DMS153 (cell line): Measurements from ENCODE around the gene NREP.
A peak's percentile ranks its signal among the peaks of the same experiment; 100 is the strongest.
"Not testable (repeated sequence)": the region's sequence is repeated elsewhere in the genome, so short reads cannot be mapped to it uniquely, and the experiment has no call there.

Experiments used
- DNase-seq: peaks from one replicate; lab custom pipeline; 2025; lab: John Stamatoyannopoulos, UW

NREP gene

GRCh38 chr5:111738118-111738517 lies 18.9 kb downstream of the NREP start:
- no peak for DNase-seq

- DNase-seq = no peak
Measured at GRCh38 chr5:111737716-111738115, 19.3 kb downstream of the NREP start.

- no peak for DNase-seq
Measured at GRCh38 chr5:111735583-111736270, 21.3 kb downstream of the NREP start.

- no peak for DNase-seq
Measured at GRCh38 chr5:111734597-111734996, 22.4 kb downstream of the NREP start.

GRCh38 chr5:111734013-111734412 lies 23.0 kb downstream of the NREP start:
- DNase-seq = no peak

- DNase-seq = no peak
Measured at GRCh38 chr5:111733571-111733970, 23.4 kb downstream of the NREP start.

GRCh38 chr5:111731638-111732037 lies 25.4 kb downstream of the NREP start:
- DNase-seq = no peak

- DNase-seq = no peak
Measured at GRCh38 chr5:111730659-111731382, 26.2 kb downstream of the NREP start.

GRCh38 chr5:111728941-111729340 lies 28.1 kb downstream of the NREP start:
- no peak for DNase-seq

- no peak for DNase-seq
Measured at GRCh38 chr5:111726986-111727385, 30.0 kb downstream of the NREP start.

- no peak for DNase-seq
Measured at GRCh38 chr5:111722140-111722539, 34.9 kb downstream of the NREP start.

- no peak for DNase-seq
Measured at GRCh38 chr5:111720333-111720890, 36.6 kb downstream of the NREP start.

GRCh38 chr5:111719773-111720172 lies 37.2 kb downstream of the NREP start:
- no peak for DNase-seq

- DNase-seq = not testable (repeated sequence)
Measured at GRCh38 chr5:111716789-111717188, 40.2 kb downstream of the NREP start.

- DNase-seq = no peak
Measured at GRCh38 chr5:111707630-111708164, 49.3 kb downstream of the NREP start.

GRCh38 chr5:111706345-111706744 lies 50.6 kb downstream of the NREP start:
- DNase-seq = no peak

- DNase-seq = no peak
Measured at GRCh38 chr5:111704452-111705085, 52.4 kb downstream of the NREP start.

GRCh38 chr5:111703662-111704061 lies 53.3 kb downstream of the NREP start:
- no peak for DNase-seq

- peak; percentile 44 for DNase-seq
Measured at GRCh38 chr5:111699976-111700375, 57.0 kb downstream of the NREP start.

GRCh38 chr5:111699324-111699723 lies 57.7 kb downstream of the NREP start:
- no peak for DNase-seq

- DNase-seq = no peak
Measured at GRCh38 chr5:111697881-111698757, 58.9 kb downstream of the NREP start.

GRCh38 chr5:111697215-111697614 lies 59.8 kb downstream of the NREP start:
- DNase-seq = peak; percentile 5
